Measurements from ENCODE around the gene DDX49.
"Not testable (repeated sequence)": the region's sequence is repeated elsewhere in the genome, so short reads cannot be mapped to it uniquely, and the experiment has no call there.

The DDX49 gene

DNA sequence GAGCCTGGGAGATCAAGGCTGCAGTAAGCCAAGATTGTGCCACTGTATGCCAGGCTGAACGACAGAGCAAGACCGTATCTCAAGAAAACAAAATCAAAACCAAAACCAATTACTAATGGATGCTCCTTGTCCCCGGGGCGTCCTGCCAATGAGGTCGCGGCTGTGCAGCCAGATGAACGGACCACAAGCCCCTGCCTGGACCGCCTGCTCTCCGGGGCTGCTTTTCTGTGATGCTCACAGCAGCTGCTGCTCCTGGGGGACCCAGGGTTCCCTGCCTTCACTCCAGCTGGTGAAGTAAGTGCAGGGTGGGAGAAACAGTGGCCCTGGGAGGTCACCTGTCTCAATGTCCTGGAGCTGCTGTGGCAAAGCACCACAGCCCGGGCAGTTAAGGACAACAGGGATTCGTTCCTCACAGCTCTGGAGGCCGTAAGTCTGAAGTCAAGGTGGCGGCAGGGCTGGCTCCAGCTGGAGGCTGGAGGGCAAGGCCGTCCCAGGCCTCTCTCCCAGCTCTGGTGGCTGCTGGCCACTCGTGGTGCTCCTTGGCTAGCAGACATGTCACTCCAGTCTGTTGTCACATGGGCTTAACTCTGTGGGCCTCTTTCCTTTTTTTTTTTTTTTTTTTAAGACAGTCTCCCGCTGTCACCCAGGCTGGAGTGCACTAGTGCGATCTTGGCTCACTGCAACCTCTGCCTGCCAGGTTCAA lies 10.4 kb upstream of the DDX49 start:
- DNase-seq = no peak
- TF ChIP-seq POLR2A (IDR thresholded peaks at IDR 0.05; ENCODE audit: low read length) = no peak
- no peak for TF ChIP-seq GATA1 (IDR thresholded peaks at IDR 0.05; ENCODE audit: low read depth, low read length)

DNA sequence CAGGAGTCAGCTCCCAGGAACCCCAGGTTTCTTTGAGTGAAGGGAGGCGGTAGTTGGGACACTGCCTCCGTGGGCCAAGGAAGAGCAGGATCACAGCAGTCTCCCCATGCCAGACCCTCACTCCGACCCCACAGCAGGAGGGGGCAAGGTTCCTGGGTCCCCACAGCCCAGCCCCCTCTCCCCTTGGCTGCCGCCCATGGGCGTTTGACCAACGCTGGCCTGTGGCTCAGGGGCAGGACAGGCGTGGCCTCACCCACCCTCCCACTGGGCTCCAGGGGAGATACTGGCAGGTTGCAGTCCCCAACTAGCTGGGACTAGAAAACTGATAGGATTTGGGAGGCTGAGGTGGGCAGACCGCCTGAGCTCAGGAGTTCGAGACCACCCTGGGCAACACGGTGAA lies 9.5 kb upstream of the DDX49 start:
- DNase-seq = no peak
- TF ChIP-seq POLR2A (IDR thresholded peaks at IDR 0.05; ENCODE audit: low read length) (no peak), GATA1 (IDR thresholded peaks at IDR 0.05; ENCODE audit: low read depth, low read length) (no peak)

DNA sequence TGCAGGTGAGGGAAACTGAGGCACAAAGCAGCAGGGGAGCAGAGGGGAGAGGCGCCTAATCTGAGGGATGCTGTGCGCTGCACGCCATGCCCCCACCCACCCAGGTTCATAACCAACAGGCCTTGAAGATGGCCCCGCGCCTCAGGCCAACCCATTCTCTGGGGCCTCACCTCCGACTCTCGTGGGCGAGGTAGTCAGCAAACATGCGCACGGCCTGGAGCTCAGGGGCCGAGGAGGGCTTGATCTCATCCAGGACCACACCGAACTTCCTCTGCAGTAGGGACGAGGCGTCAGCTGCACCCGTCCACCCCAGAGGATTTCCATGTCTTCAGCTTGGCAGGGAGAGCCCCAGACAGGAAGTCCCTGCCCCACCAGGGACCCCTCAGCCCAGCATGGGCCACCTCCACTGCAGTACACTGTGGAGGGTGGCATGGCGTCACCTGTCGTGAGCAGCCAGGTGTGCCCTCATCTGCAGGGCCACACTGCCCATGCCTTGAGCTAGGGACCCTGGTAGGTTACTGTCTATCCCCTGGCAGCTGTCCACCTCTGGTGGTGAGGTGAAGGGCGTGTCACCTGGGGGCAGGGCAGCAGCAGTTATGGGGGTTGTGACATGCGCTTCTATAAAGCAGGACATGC lies 8.6 kb upstream of the DDX49 start:
- no peak for DNase-seq
- TF ChIP-seq POLR2A (IDR thresholded peaks at IDR 0.05; ENCODE audit: low read length) = no peak
- TF ChIP-seq GATA1 (IDR thresholded peaks at IDR 0.05; ENCODE audit: low read depth, low read length) = no peak

- TF ChIP-seq POLR2A (IDR thresholded peaks at IDR 0.05; ENCODE audit: low read length) (no peak), GATA1 (IDR thresholded peaks at IDR 0.05; ENCODE audit: low read depth, low read length) (no peak)
- DNase-seq = no peak
These were observed 6.6 kb upstream of the DDX49 start for GRCh38 chr19:18912933-18913332.

GRCh38 chr19:18913466-18913865 lies 6.0 kb upstream of the DDX49 start:
- DNase-seq = no peak
- TF ChIP-seq POLR2A (IDR thresholded peaks at IDR 0.05; ENCODE audit: low read length) (no peak), GATA1 (IDR thresholded peaks at IDR 0.05; ENCODE audit: low read depth, low read length) (no peak)

GRCh38 chr19:18915639-18916038 lies 3.9 kb upstream of the DDX49 start:
- DNase-seq = peak; percentile 60 to 65
- TF ChIP-seq POLR2A (IDR thresholded peaks at IDR 0.05; ENCODE audit: low read length) (no peak), GATA1 (IDR thresholded peaks at IDR 0.05; ENCODE audit: low read depth, low read length) (no peak)

- not testable (repeated sequence) for DNase-seq
These were observed 1.9 kb upstream of the DDX49 start for GRCh38 chr19:18917593-18917992.

GRCh38 chr19:18919900-18920214 lies 342 bp downstream of the DDX49 start:
- TF ChIP-seq POLR2A (IDR thresholded peaks at IDR 0.05; ENCODE audit: low read length) = no peak
- TF ChIP-seq GATA1 (IDR thresholded peaks at IDR 0.05; ENCODE audit: low read depth, low read length) = no peak
- no peak for DNase-seq

- DNase-seq = no peak
- no peak for TF ChIP-seq GATA1 (IDR thresholded peaks at IDR 0.05; ENCODE audit: low read depth, low read length)
- TF ChIP-seq POLR2A (IDR thresholded peaks at IDR 0.05; ENCODE audit: low read length) = no peak
These were observed 885 bp downstream of the DDX49 start for GRCh38 chr19:18920400-18920799.

DNA sequence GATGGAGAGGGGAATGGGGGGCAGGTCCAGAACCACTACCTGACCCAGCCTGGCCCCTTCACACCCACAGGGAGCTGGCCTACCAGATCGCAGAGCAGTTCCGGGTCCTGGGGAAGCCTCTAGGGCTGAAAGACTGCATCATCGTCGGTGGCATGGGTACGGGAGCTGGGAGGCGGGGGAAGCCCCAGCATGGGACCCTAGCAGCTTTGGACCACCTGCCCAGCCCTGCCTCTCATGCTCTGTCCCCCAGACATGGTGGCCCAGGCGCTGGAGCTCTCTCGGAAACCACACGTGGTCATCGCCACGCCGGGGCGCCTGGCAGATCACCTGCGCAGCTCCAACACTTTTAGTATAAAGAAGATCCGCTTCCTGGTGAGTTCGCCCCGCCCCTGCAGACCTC lies 2.1 kb downstream of the DDX49 start:
- TF ChIP-seq GATA1 (IDR thresholded peaks at IDR 0.05; ENCODE audit: low read depth, low read length) = no peak
- no peak for TF ChIP-seq POLR2A (IDR thresholded peaks at IDR 0.05; ENCODE audit: low read length)
- no peak for DNase-seq

GRCh38 chr19:18922228-18922985 lies 2.9 kb downstream of the DDX49 start:
- no peak for TF ChIP-seq POLR2A (IDR thresholded peaks at IDR 0.05; ENCODE audit: low read length)
- DNase-seq = no peak

GRCh38 chr19:18924684-18925213 lies 5.2 kb downstream of the DDX49 start:
- no peak for TF ChIP-seq POLR2A (IDR thresholded peaks at IDR 0.05; ENCODE audit: low read length)
- TF ChIP-seq GATA1 (IDR thresholded peaks at IDR 0.05; ENCODE audit: low read depth, low read length) = no peak
- no peak for DNase-seq

DNA sequence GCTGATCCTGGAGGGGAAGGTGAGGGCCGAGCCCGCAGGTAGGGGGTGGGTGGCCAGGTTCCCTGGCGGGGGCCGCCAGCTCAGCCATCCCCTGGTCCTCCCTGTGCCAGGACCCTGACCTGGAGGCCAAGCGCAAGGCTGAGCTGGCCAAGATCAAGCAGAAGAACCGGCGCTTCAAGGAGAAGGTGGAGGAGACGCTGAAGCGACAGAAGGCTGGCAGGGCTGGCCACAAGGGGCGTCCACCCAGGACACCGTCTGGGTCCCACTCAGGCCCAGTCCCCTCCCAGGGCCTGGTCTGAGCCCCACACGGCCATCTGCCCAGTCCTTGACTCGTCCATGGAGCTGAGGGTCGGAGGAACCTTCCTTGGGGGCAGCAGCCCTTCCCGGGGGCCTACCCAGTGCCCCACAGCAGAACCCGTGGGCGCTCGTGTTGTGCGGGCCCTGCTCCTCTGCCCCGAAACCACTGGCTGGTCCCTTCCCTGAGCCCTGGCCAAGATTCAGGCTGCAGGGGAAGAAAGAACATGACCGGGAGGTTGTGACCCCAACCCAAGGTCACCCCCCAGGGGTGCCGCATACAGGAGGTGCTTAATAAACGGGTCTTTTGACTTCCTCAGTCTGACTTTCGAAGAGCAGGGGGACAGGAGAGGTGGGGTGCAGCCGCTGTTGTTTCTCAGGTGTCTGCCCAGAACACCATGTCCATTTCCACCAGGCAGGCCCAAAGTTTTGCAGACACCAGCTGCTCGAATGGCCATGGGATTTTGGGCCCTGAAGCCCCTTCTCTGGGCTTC lies 8.7 kb downstream of the DDX49 start:
- no peak for DNase-seq
- TF ChIP-seq GATA1 (IDR thresholded peaks at IDR 0.05; ENCODE audit: low read depth, low read length) = no peak
- no peak for TF ChIP-seq POLR2A (IDR thresholded peaks at IDR 0.05; ENCODE audit: low read length)

- DNase-seq = no peak
- TF ChIP-seq POLR2A (IDR thresholded peaks at IDR 0.05; ENCODE audit: low read length) (no peak), GATA1 (IDR thresholded peaks at IDR 0.05; ENCODE audit: low read depth, low read length) (no peak)
These were observed 9.8 kb downstream of the DDX49 start for GRCh38 chr19:18929311-18929710.

Measured in erythroblast (primary cell).